ENCODE results near the gene EVA1A.

EVA1A gene

GRCh38 chr2:75598589-75599155, 37.9 kb upstream of the EVA1A start:
- H3K4me3 ChIP-seq (ENCODE audit: control insufficient read depth, low read depth, low read length): no peak overlapping the region
- no peak for TF ChIP-seq CTCF (conservative IDR thresholded peaks at IDR 0.05; ENCODE audit: control insufficient read depth, insufficient read depth, low read depth, low read length)
- DNase-seq (ENCODE audit: low read depth): no peak

GRCh38 chr2:75597949-75598348, 37.2 kb upstream of the EVA1A start:
- no peak overlapping the region for H3K4me3 ChIP-seq (ENCODE audit: control insufficient read depth, low read depth, low read length)
- TF ChIP-seq CTCF (conservative IDR thresholded peaks at IDR 0.05; ENCODE audit: control insufficient read depth, insufficient read depth, low read depth, low read length): no peak
- DNase-seq (ENCODE audit: low read depth): no peak

GRCh38 chr2:75596784-75597183, 36.0 kb upstream of the EVA1A start:
- TF ChIP-seq CTCF (conservative IDR thresholded peaks at IDR 0.05; ENCODE audit: control insufficient read depth, insufficient read depth, low read depth, low read length): no peak
- no peak overlapping the region for H3K4me3 ChIP-seq (ENCODE audit: control insufficient read depth, low read depth, low read length)
- peak; percentile 75 for DNase-seq (ENCODE audit: low read depth)

- no peak overlapping the region for H3K4me3 ChIP-seq (ENCODE audit: control insufficient read depth, low read depth, low read length)
- peak; percentile 89 for DNase-seq (ENCODE audit: low read depth)
- TF ChIP-seq CTCF (conservative IDR thresholded peaks at IDR 0.05; ENCODE audit: control insufficient read depth, insufficient read depth, low read depth, low read length): no peak
These were observed 35.0 kb upstream of the EVA1A start for GRCh38 chr2:75595541-75596395.

GRCh38 chr2:75594596-75594995, 33.9 kb upstream of the EVA1A start:
- no peak for TF ChIP-seq CTCF (conservative IDR thresholded peaks at IDR 0.05; ENCODE audit: control insufficient read depth, insufficient read depth, low read depth, low read length)
- no peak overlapping the region for H3K4me3 ChIP-seq (ENCODE audit: control insufficient read depth, low read depth, low read length)
- DNase-seq (ENCODE audit: low read depth): no peak

- no peak for TF ChIP-seq CTCF (conservative IDR thresholded peaks at IDR 0.05; ENCODE audit: control insufficient read depth, insufficient read depth, low read depth, low read length)
- H3K4me3 ChIP-seq (ENCODE audit: control insufficient read depth, low read depth, low read length): no peak overlapping the region
These were observed 32.1 kb upstream of the EVA1A start for GRCh38 chr2:75592888-75593287.

More at GRCh38 chr2:75592888-75593287, 32.1 kb upstream of the EVA1A start:
- DNase-seq (ENCODE audit: low read depth): no peak
